ENCODE data around the gene NPFFR1.

DNA sequence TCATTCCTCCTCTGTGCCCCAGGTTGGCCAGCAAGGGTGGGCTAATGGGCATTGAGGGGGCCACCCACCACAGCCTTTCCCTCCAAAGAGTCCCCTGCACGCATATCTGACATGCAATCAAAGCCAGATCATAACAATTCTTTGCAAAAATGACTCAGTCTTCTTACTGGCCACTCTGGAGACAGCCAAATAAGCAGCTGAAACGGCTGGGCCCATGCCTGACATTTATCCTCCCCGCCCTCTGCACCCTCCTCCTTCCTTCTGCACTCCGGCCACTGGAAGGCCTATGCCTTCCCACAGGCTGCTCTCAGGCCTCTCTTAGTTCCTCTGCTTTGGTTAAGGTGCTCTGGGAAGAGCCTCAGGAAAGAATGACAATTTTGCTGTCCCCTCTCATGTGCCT, 29.2 kb upstream of the NPFFR1 start:
- TF ChIP-seq, protein P1, sequence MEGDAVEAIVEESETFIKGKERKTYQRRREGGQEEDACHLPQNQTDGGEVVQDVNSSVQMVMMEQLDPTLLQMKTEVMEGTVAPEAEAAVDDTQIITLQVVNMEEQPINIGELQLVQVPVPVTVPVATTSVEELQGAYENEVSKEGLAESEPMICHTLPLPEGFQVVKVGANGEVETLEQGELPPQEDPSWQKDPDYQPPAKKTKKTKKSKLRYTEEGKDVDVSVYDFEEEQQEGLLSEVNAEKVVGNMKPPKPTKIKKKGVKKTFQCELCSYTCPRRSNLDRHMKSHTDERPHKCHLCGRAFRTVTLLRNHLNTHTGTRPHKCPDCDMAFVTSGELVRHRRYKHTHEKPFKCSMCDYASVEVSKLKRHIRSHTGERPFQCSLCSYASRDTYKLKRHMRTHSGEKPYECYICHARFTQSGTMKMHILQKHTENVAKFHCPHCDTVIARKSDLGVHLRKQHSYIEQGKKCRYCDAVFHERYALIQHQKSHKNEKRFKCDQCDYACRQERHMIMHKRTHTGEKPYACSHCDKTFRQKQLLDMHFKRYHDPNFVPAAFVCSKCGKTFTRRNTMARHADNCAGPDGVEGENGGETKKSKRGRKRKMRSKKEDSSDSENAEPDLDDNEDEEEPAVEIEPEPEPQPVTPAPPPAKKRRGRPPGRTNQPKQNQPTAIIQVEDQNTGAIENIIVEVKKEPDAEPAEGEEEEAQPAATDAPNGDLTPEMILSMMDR (IDR thresholded peaks at IDR 0.05) = no peak
- no peak for TF ChIP-seq POLR2A (IDR thresholded peaks at IDR 0.05)

Data from lower leg skin (tissue), 3 donors.